ENCODE results near the gene MRC2.

The MRC2 gene

DNA sequence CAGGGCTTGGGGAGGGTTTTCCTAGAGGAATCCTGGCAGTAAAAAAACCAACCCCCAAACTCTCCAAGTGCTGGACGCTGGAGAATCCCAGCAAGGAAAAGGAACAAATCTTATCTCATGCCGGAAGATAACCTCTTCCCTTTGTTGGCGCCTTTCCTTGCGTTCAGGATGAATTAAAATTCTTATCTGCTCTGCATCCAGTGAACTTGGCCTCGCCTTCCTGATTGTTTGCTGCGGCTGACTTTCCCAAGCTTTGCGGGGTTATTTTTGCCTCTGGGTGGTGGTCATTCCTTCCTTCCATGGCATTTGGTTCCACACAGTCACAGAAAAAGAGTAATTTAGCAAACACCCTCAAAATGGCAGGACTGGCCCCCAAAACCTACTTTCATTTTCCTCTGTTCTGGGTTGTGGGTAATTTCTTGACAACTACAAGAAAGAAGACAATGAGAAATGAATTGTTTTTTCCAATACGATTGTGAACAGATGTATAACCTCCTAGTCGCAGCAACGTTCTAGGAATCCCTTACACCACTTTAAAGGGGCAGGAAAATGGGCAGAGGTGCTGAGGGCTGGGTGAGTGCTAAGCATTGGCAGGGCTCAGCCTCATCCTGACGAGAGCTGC lies 77.8 kb downstream of the MRC2 start:
- no peak for DNase-seq

DNA sequence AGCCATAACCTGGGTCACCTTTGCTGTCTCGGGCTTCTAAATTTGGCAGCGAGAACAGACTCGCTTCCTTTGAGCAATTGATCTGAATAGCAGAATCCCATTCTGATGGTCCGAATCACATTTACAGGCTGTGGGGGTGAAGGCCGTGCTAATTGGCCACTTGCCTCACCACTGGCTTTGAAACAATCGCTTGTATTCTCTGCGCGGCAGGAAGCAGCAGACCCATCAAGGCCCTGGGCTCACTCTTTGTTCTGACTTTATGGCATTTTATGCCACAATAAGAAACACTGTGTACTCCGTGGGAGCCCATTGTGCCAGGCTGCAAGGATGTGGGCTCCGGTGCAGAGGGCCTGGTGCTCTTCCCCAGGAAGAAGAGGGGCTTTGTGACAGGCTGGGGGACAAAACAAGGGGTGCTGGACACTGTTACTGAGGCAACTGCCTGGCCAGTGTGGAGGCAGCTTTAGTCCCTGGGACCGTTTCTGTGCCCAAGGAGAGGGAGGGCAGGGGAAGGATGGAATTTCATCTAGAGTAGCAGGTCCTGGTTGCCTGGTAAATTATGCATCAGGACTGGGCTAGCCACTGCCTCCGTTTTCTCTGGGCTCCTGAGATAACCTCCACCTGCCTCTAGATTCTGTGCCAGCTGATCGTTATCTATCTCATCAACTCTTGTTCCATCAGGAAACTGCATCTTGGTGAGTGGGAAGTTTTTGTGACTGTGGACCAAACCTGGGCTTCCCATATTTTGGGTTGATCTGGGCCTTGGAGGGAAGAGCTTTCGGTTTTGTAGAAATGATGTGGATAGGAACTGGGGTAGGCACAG lies 78.5 kb downstream of the MRC2 start:
- DNase-seq: no peak

DNA sequence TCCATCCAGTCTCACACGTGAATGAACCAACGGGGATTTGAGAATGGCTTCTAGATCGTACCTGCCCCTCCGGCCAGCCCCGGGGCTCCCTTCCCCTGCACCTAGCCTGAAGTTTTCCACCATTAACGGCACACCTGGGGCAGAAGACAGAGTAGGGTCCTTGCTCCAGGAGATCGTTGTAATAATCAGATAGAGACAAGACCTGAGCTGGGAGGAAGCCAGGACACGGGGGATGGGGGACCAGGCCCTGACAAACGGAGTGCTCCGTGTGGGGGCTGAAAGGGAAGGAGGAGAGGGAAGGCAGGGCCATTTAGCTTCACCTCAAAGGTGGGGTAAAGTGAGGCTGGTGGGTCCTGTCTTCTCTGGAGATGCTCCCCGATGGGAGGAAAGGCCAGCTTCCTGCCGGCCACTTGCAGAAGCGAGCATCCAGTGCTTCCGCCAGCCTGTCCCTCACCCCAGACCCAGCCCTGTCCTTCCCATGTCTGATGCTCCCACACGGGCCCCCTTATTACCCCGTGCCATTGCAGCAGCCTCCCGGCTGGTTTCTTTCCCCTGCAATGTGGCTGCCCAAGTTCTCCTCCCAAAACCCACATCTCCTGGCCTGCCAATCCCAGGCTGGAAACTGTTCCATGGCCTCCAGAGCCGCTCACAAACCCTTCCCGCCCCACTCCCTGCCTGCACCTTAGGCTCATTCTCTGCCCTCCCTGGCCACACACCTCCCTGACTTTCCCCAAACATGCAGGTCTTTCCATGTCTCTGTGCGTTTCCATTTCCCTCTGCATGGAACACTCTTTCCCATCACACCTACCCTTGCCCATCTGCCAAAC lies 79.3 kb downstream of the MRC2 start:
- DNase-seq: no peak

DNA sequence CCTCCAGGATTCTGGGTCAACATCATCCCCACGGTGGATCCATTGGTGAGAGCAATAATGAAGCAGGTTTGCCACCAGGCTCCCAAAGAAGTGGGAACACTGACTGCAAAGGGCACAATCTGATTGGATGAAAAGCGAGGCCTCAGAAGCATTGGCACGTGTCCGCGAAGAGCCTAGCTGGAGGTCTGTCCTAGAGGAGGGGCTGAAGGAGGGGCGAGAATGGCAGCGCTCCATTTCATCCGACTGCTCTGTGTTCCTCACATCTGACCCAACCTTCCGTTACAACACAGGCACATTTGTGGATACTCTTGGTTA lies 79.9 kb downstream of the MRC2 start:
- no peak for DNase-seq

DNA sequence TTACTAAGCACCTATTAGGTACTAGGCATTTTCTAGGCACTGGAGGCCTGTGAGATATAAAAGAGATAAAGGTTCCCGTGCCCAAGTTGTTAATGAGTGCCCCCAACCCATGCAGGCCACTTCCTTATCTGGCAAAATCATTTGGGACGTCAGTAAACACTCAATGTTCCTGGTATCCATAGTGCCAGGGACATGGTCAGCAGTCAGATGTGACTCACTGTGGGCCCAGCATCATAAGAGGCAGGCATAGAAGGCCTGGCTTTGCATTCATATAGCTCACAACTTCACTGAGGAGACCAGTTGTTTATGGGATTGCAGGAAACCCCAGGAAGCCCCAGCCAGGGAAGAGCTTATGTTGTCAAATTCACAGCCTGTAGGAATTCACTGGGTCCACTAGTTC lies 81.1 kb downstream of the MRC2 start:
- DNase-seq: no peak

DNA sequence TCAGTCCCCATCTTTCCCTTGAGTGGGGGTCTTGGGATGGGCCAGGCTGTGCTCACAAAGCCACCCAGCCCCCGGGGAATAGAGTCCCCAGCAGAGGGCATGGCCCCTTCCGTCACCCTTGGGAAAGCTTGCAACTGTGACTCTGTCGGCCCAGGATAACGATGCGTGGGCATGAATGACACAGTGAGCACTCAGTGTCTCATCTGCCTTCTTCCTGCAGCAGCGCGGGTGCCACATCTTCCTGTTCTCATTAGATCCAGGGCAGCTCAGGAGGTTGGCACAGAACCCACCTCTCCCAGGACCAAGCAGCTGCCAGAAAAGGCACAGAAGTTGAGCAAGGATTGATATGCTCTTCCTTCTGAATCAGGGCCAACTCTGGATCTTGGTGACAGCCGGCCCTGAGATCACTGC lies 84.7 kb downstream of the MRC2 start:
- DNase-seq: no peak

DNA sequence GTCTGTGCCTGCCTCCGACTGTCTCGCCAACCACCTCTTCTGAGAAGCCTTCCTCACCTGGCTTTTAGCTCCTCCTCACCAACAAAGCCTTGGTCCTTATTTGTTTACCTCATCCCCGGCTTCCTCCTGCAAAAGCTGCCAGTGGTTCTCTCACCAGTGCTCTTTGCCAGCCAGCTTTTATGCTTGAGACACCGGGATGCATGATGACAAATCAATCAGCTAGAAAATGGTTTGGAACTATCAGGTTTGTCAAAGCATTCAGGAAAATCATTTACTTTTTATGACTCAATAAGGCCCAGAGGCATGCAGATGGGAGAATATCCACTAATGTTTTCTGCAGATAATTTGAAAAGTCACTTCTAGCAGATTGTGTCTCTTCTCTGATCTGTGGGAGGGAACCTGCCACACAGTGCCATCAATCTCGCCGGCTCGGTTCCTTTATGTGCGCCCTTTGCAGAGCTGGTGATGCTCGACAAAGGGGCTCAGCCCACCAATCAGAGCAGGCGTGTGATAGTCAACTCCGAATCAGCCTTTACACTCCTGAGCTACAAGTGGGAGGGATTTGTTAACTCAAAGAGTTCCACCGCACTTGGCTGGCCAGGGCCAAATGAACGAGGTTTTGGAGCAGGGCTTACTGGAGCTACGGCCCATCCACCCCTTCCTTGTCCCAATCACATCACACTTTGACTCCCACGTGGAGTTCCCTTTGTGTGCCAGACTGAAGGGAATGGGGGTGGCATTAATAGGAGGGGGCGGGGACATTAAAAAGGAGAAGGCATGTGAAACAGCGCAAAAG lies 85.8 kb downstream of the MRC2 start:
- DNase-seq: no peak

DNA sequence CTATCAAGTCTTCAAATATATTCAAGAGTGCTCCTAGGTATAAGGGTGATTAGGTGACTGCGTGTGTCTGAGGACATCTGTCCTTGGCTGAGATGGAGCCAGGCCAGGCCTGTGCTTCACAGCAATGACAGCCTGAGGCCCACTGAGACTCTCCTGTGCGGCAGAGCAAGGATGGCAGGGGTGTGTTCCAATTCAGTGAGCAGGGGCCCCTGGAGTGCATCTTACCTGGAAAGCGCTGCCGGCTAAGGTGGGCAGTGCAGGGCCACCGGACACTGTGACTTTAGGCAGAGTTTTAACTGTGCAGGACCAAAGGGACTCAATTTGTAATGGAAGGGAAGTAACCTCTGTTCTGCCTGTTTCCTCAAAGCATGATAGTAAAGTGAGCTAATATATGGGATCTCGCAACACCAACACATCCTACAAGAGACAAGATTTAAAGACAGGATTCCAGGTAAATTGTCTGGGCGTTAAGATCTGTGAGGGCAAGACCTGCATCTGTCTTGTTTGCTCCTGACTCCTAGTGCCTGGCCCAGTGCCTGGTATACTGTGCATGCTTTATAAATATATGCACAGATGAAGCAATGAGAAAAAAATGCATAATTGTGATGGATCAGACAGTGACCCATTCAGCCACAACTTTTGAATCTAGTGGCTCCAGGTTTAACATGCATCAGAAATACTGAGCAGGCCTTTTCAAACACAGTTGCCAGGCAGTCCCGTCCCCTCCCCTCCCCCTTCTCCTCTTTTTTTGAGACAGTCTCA lies 86.7 kb downstream of the MRC2 start:
- DNase-seq: no peak

DNA sequence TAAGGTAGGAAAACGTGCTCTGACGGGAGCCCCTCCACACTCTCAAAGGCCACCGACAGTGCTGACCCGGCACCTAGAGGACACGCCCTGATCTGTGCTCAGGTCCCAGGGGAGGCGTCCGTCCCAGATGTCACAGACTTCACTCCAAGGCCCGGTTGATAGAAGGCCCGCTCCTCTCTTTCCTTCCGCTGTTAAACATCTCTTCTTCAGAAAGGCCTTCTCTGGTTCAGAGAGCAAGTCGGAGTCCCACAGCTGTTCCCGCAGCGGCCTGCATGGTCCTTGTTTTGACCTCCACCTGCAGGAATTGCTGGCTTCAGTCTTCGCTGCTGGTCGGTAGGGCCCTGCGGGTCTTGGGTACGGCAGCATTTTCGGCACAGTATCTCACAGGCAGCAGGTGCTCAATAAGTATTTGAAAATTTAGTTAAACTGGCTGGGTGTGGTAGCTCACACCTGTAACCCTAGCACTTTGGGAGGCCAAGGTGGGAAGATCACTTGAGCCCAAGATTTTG lies 88.5 kb downstream of the MRC2 start:
- no peak for DNase-seq

DNA sequence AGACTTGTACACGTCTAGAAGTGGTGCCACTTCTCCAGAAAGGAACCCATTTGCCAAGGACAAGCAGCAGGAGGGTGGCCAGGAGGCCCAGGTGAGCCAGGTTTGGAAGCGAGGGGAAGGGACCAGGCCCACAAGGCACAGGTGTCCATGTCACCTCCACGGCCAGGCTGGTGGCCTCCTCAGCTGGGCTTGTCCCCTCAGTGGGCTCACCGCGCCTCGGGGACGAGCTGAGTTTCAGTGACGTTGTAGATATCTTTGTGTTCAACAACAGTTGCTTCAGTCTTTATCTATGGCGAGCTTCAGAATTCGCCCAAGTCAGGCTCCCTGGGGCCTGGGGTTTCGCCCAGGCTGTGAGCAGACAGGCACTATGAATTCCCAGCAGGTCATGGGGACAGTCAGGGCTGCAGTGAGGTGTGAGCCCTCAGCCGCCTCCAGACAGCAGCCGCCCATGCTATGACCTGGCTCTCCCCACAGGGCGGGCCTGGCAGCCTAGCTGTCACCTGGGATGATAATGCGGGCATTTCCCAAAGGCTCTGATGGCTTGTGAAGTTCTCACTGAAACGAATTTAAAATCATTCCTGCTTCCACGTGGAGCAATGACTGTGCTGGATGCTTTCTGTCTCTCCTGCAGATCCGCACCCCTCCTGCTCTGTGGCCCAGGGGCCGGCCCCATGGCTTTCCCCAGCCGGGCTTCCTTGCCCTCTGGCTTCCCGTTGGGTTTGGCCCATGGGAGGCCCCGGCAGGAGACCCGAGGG lies 89.5 kb downstream of the MRC2 start:
- no peak for DNase-seq

DNA sequence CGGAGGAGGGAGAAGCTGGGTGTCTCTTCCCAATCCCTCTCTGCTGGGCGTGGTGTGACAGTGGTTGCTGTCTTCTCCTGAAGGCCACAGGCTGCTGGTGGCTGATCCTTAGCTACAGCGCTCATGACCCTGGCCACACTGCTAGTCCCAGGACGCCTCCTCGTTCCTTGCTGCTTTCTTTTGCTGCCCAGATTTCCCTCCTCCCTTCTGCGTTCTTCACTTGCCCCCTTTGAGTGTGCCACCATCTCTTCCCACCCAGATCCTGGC lies 90.1 kb downstream of the MRC2 start:
- no peak for DNase-seq

DNA sequence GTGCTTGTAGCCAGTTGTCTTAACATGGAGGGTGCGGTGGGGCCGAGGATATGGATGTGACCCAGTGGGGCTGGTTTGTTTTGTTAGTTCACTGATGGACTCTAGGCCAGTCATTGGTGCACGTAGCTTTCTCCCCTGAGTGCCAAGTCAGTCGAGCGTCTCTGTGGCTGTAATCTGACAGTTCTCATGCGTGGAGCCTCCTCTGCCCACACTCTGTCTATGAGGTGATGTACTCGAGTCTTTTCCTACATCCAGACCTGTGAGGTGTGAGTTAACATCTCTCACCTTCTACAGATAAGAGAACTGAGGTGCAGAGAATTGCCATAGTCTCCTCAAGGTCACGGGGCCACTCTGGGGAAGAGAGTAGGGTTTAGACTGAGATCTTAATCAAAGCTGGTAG lies 90.4 kb downstream of the MRC2 start:
- no peak for DNase-seq

DNA sequence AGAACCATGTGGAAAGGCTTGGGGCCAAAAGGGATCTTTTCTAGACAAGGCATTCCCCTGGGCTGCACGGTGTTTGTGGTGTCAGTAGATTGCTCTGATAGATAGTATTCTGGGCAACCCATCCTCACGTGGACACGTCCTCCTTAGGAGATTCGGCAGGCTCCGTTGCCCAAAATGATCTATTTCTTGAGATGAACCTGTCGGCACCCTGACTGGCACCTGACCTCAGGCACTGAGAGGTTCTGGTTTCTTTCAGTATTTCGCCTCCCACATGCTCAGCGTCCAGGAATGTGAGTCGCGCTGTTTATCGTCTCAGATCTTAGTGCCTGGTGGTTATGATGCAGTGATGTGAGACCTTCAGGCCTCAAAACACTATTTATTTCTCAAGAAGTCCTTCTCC lies 91.0 kb downstream of the MRC2 start:
- no peak for DNase-seq

DNA sequence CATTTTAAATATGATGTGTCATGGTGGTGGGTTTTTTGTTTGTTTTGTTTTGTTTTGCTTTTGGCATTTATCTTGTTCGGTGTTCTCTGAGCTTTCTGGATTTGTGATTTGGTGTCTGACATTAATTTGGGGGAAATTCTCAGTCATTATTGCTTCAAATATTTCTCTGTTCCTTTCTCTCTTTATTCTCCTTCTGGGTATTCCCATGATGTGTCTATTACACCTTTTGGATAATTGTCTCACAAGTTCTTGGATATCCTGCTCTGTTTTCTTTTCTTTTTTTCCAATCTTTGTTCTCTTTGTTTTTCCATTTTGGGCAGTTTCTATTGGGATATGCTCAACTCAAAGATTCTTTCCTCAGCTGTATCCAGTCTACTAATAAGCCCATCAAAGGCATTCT lies 92.1 kb downstream of the MRC2 start:
- DNase-seq: no peak

DNA sequence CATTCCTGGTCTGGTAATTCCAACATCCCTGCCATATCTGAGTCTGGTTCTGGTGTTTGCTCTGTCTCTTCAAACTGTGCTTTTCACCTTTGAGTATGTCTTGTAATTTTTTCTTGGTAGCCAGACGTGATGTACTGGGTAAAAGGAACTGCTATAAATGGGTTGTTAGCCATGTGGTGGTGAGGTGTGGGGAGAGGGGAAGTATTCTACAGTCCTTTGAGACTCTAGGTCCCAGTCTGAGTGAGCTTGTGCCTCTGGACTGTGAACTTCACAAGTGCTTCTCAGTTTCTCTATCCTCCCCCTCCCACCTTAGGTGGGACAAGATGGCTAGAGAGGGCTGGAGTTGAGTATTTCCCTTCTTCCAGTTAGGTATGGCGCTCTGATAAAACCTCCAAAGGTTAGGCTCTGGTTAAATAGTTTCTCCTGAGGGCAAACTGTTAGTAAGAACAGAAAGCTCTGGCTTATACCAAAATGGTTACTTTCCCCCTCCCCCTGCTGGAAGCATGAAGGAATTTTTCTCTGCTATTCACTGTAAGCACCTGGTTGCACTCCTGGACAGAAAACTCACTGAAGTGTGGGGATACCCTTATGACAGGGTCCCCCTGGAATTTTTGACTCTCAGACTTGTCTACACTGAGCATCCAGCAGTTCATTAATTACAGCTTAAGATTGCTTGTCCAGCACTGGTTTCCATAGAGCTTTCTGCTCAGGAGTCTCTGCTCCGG lies 92.8 kb downstream of the MRC2 start:
- DNase-seq: peak; percentile 48 to 56

DNA sequence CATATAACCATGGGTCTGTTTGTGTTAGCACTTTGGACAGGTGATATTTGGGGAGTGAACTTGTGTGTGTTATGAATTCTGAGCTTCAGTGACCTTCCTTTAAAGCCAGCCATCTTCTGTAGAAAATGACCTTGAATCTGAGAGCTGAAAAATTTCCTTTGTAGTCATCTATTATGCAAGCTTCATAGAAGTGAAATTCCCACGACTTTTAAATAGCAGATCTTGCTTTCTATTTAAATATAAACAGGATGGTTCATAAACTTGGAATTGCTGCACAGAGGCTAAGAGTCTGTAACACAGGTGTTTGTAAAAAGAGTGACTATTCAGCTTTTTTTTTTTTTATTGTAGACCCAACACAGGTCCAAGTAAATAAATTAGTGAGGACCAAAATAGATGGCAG lies 95.2 kb downstream of the MRC2 start:
- no peak for DNase-seq

DNA sequence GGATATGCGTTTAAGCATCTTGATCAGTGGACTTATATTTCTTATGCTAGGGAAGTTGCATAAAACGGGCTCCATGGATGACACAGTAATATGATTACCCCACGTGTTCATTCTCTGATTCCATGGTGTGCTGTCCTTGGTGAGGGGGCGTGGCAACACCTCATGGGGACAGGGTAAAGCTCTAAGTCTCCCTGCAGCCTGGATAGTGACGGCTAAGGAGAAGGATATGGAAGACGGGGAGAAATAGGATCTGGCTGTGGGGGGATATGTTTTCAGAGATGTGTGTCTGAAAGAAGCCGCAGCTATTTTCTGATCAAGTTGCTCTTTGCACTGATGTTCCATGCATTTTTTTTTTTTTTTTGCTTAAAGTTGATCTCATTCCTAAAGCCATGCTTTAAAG lies 96.4 kb downstream of the MRC2 start:
- no peak for DNase-seq

DNA sequence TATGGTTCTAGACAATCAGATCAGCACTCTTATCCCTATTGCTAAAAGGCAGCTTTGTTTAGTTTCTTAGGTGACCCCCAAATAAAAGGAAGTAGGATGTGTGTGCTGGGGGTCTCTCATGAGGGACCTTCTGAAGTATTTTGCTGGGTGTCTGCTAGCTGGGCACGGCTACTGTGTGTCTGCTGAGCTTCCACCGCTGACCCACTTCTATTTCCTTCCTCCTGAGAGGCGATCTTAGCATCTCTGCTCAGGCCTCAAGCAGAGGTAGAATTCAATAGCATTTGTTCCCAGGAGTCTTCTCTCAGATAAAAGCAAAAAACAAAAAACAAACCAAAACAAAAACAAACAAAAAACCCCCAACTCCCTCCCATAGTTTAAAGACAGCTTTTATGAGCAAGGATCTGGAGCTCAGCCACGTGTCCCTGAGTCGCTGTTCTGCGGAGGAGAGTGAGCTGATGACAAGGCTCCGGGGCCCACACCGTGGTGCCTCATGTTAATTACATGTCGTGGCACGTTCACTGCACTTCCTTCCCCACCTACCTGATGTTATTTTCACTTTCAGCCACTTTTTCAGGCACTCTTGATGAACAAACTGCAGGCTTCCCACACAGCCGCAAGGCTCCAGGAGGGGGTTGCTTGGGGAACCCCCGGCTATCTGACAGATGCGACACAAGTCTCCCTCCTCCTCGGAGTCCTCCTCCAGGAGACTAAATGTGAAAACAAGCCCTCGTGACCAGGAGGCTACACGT lies 97.1 kb downstream of the MRC2 start:
- DNase-seq: no peak

DNA sequence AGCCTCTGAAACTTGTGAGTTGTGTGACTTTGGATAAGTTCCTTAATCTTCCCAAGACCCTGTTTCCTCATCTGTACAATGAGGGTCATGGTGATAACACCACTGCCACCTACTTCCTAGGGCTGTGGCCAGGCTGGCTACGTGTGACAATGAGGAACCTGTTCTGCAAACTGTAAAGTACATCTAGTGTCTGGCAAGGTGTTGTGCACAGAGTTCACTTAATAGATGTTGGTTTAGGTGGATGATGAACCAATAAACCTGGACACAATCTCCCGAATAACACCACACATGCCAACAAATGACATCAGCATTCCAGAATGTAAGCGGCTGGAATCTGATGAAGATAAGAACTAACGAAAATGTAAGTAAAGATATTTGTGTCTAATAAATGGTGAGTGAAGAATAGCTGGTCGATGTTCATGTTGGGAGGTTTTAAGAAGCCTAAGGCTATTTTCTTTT lies 98.3 kb downstream of the MRC2 start:
- DNase-seq: peak; percentile 14 to 32
